HL-60 (cell line): ENCODE measurements around the gene PALS2.

Source experiments
- GABPA ChIP-seq: IDR thresholded peaks from 2 replicates; pipeline ENCODE4 v1.6.1; 2012; ENCODE audit warnings: low read depth
- POLR2AphosphoS5 ChIP-seq: IDR thresholded peaks from 2 replicates; pipeline ENCODE4 v1.6.1; 2012; ENCODE audit warnings: low read depth
- REST ChIP-seq: IDR thresholded peaks from 2 replicates; pipeline ENCODE4 v1.6.1; 2012; ENCODE audit warnings: low read depth; ENCODE audit not compliant: insufficient replicate concordance
- TF ChIP-seq, protein P1 (sequence below): IDR thresholded peaks from one replicate; pipeline ENCODE4 v1.5.1; 2011; ENCODE audit warnings: low read length, control low read depth, inconsistent platforms; ENCODE audit not compliant: insufficient read depth

DNA sequence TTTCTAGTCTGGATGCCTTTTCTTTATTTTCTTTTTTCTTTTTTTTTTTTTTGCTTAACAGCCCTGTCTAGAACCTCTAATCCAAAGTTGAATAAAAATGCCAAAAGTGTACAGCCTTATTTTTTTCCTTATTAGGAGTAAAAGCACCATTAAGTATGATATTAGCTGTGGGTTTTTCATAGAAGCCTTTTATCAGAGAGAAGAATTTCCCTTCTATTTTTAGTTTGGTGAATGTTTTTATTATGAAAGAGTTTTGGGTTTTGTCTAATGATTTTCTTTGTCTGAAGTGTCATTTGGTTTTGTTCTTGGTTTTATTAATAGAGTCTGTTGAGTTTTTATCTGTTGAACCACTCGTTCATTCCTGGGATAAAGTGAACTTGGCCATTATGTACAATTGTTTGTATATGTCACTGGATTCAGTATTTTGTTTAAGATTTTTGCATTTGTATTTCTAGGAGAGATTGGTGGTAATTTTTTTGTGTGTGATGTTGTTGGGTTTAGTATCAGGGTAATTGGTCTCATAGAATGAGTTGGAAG is 49.5 kb downstream of the PALS2 start:
- TF ChIP-seq, protein P1, sequence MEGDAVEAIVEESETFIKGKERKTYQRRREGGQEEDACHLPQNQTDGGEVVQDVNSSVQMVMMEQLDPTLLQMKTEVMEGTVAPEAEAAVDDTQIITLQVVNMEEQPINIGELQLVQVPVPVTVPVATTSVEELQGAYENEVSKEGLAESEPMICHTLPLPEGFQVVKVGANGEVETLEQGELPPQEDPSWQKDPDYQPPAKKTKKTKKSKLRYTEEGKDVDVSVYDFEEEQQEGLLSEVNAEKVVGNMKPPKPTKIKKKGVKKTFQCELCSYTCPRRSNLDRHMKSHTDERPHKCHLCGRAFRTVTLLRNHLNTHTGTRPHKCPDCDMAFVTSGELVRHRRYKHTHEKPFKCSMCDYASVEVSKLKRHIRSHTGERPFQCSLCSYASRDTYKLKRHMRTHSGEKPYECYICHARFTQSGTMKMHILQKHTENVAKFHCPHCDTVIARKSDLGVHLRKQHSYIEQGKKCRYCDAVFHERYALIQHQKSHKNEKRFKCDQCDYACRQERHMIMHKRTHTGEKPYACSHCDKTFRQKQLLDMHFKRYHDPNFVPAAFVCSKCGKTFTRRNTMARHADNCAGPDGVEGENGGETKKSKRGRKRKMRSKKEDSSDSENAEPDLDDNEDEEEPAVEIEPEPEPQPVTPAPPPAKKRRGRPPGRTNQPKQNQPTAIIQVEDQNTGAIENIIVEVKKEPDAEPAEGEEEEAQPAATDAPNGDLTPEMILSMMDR = no peak
- no peak for TF ChIP-seq GABPA
- TF ChIP-seq POLR2AphosphoS5 = no peak
- TF ChIP-seq REST = no peak
